Measurements from ENCODE around the gene PRDM16. TPM values are rescaled to one million over a fixed set of nuclear protein-coding genes. Genes with fewer than 3 reads are reported as not detected.

Gene PRDM16
- total RNA-seq, 1 experiment from 2014 or later: 1.4 TPM

DNA sequence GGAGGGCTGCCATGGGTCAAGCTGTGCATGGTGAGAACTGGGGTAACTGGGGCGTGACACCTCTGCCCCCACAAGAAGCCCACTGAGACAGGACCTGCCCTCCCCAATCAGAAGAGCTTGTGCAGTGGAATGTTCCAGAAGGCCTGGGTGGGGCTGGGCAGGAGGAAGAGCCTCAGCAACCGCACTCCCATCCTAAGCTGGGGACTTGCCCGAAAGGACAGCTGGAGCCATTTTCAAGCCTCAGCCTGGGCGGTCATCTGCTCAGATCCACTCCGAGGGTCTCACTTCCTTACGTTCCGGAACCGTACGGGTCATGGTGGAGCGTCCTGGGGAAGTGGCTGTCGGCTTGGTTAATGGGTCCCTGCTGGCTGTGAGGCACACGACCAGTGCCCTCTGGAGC, 226.8 kb downstream of the PRDM16 start:
- Histone ChIP-seq H3K27me3 (peaks cover 3% of the 10 kb centered on the region), H3K27ac (no peak overlapping the region), H3K4me3 (no peak overlapping the region), H3K4me1 (no peaks in the 10 kb centered on the region), H3K36me3 (no peaks in the 10 kb centered on the region), H3K9me3 (replicated peaks) (no peaks in the 10 kb centered on the region)
- no peak for DNase-seq

DNA sequence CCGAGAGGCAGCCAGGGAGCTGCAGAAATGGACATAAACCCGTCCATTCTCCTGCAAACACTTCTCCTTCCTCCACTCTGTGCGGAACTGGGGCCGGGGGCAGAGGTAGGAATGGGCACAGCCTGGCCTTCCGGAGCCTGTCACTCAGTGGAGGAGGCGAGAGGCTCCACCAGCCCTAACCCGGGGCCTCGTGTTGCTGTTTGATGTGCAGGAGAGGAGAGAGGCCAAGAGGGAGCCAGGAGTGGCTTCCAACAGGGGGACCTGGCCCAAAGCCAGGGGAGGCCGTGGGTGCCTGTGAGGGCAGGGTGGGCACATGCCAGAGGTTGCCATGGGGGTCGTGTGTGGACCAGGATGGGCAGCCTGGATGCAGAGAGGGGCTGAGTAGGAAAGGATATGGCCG, 227.3 kb downstream of the PRDM16 start:
- DNase-seq: no peak
- Histone ChIP-seq H3K27ac (no peak overlapping the region), H3K9me3 (replicated peaks) (no peaks in the 10 kb centered on the region), H3K36me3 (no peaks in the 10 kb centered on the region), H3K4me1 (no peaks in the 10 kb centered on the region), H3K4me3 (no peak overlapping the region), H3K27me3 (no peaks in the 10 kb centered on the region)

DNA sequence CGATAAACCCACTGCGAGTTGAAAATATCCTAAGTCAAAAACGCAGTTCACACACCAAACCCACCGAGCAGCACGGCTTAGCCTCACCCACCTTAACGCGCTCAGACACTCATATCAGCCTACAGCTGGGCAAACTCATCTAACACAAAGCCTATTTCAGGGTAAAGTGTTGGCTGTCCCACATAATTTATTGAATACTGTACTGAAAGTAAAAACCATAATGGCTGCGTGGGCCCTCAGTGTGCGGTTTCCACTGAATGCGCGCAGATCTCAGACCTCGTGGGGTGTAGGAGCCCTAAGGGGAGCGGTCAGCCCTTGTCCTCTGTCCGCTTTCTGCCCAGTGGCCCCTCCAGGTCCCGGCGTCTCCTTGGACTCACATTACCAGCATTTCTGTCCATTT, 227.8 kb downstream of the PRDM16 start:
- Histone ChIP-seq H3K4me1 (no peaks in the 10 kb centered on the region), H3K9me3 (replicated peaks) (no peaks in the 10 kb centered on the region), H3K27ac (no peak overlapping the region), H3K4me3 (no peak overlapping the region), H3K27me3 (no peaks in the 10 kb centered on the region), H3K36me3 (no peaks in the 10 kb centered on the region)
- DNase-seq: no peak

DNA sequence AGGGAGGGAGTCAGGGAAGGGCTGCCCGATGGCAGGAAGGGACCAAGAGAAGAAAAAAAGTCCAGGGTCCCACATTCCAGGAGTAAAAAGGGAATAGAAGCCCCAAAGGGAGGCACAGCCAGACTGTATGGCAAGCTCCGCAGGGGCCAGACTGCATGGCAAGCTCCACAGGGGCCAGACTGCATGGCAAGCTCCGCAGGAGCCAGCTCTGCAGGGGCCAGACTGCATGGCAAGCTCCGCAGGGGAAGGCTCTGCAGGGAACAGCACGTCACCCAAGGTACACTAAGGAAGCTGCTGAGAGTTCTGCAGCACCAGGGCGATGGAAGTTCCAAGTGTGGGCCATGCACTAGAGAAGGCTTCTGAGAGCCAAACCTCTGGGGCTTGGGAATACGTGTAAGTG, 228.8 kb downstream of the PRDM16 start:
- no peaks in the 10 kb centered on the region for H3K4me1 ChIP-seq
- H3K36me3 ChIP-seq: no peaks in the 10 kb centered on the region
- H3K27me3 ChIP-seq: no peaks in the 10 kb centered on the region
- H3K4me3 ChIP-seq: no peak overlapping the region
- no peak for DNase-seq
- H3K9me3 ChIP-seq (replicated peaks): no peaks in the 10 kb centered on the region
- no peak overlapping the region for H3K27ac ChIP-seq

DNA sequence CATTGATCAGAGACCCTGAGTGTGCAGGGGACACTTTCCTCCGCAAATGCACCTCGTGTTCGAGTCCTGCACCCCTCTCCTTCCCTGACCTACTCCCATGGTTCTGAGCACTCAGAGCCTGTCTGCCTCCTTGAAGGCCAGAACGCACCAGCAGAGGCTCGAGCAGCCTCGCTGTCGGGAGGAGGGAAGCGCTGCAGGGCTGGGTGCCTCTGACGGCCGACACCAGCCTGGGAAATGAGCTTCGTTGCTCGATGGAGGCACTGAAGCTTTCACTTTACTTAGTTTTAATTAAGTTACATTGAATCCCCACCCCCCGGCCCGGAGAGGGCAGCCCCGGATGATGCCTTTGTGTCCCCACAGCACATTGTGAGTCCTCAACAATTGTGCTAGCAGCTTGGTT, 229.2 kb downstream of the PRDM16 start:
- no peak for DNase-seq
- Histone ChIP-seq H3K4me3 (no peak overlapping the region), H3K27ac (no peak overlapping the region), H3K36me3 (no peaks in the 10 kb centered on the region), H3K27me3 (no peaks in the 10 kb centered on the region), H3K9me3 (replicated peaks) (no peaks in the 10 kb centered on the region), H3K4me1 (no peaks in the 10 kb centered on the region)

DNA sequence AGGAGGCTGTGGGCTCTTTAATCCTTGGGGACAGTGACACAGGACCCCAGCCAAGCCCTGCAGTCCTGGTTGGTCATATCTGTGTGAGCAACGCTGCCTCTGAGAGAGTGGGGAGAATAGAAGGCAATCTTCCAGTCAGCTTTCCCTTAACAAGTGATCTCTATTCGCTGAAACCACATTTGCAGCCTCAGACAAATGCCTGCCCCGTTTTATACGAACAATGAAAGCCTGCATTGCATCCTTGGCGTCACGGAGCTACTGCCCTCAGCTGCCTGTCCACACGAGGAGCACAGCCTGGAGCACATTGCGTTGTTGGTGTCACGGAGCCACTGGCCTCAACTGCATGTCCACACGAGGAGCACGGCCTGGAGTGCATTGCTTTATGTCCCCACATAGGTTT, 235.2 kb downstream of the PRDM16 start:
- H3K9me3 ChIP-seq (replicated peaks): no peaks in the 10 kb centered on the region
- no peaks in the 10 kb centered on the region for H3K4me1 ChIP-seq
- H3K36me3 ChIP-seq: no peaks in the 10 kb centered on the region
- no peak for DNase-seq
- no peaks in the 10 kb centered on the region for H3K27me3 ChIP-seq
- H3K4me3 ChIP-seq: no peak overlapping the region
- H3K27ac ChIP-seq: no peak overlapping the region

DNA sequence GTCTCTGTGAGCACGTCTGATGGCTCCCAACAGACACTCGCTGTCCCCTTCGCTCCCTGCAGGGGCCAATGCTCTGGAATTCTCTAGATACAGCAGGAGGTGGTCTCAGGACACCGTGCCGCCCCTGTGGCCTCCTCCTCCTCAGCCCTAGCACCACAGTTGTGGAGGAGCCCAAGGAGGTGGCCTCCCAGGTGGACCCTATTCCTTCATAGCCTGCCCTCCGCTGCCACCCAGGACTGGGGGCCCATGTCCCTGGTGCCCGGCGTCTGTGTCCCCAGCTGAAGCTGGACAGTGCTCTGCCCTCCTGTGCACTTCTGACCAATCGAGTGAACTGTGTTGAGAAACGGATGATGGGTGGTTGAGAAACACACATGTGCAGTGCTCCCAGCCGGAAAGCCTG, 235.7 kb downstream of the PRDM16 start:
- Histone ChIP-seq H3K36me3 (no peaks in the 10 kb centered on the region), H3K9me3 (replicated peaks) (no peaks in the 10 kb centered on the region), H3K27ac (no peak overlapping the region), H3K4me1 (no peaks in the 10 kb centered on the region), H3K27me3 (no peaks in the 10 kb centered on the region), H3K4me3 (no peak overlapping the region)
- DNase-seq: no peak

DNA sequence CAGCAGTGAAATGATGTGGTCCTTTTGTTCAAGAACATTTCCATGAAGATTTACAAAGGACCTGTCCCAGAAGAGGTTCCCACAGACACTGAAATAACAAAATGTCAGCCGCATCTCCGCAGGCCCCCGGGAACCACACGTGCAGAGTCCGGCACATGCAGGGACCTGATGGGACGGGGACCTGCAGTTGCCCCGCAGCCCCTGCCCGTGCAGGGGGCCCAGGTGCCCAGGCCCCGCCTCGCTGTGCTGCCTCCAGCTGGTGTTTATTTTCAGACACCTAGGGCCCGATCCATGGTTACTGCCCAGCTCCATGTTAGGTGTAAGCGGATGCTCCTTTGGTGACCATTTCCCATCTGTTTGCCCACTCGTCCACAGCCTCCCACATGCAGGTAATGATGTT, 236.2 kb downstream of the PRDM16 start:
- Histone ChIP-seq H3K27me3 (no peaks in the 10 kb centered on the region), H3K4me3 (no peak overlapping the region)
- DNase-seq: no peak

DNA sequence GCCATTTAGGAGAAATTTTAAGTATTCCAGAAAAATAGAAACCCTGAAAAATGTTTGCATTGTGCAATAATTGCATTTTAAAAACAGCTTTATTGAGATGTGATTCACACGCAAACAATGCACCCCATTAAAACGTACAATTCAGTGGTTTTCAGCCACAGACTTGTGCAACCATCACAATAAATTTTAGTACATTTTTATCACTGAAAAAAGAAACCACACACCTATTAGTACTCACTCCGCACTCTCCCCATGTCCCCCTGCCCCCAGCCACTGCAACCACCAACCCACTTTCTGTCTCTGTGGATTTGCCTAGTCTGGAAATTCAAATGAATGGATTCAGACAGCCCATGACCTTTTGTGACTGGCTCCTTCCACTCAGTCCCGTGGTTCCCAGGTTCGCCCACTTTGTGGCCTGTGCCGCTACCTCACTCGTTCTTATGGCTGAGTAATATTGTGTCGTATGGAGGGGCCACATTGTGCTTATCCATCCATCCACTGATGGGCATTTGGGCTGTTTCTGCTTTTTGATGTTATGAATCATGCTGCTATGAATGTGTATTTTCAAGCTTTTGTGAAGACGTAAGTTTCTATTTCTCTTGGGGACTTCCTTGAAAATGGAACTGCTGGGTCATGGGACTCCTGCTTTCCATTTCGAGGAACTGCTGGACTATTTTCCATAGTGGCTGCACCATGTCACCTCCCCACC, 237.7 kb downstream of the PRDM16 start:
- DNase-seq: no peak
- no peaks in the 10 kb centered on the region for H3K27me3 ChIP-seq
- no peaks in the 10 kb centered on the region for H3K4me1 ChIP-seq
- no peak overlapping the region for H3K4me3 ChIP-seq
- H3K36me3 ChIP-seq: no peaks in the 10 kb centered on the region
- H3K27ac ChIP-seq: no peak overlapping the region
- H3K9me3 ChIP-seq (replicated peaks): no peaks in the 10 kb centered on the region

More for the DNA sequence above, 236.2 kb downstream of the PRDM16 start:
- Histone ChIP-seq H3K27ac (no peak overlapping the region), H3K36me3 (no peaks in the 10 kb centered on the region), H3K9me3 (replicated peaks) (no peaks in the 10 kb centered on the region), H3K4me1 (no peaks in the 10 kb centered on the region)

DNA sequence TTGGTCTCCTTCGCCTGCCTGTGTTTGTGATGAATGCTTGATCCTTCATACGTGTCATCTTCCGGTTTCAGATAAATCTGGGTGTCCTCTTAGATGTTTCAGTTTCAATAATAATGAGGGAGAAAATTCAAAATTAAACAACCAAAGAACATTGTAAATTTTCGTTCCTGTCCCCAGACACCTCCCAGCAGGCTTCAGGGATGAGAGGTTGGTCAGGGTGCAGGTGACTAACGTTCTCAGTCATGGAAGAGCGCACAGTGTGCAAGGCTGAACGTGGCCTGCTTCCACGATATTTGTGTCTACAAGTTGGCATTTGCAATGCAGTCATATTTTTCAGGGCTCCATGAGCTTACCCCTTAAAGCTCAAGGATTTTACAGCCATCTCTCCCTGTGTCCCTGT, 238.4 kb downstream of the PRDM16 start:
- no peak for DNase-seq
- no peaks in the 10 kb centered on the region for H3K4me1 ChIP-seq
- H3K27me3 ChIP-seq: no peaks in the 10 kb centered on the region
- no peak overlapping the region for H3K4me3 ChIP-seq
- no peaks in the 10 kb centered on the region for H3K9me3 ChIP-seq (replicated peaks)
- no peaks in the 10 kb centered on the region for H3K36me3 ChIP-seq
- H3K27ac ChIP-seq: no peak overlapping the region

DNA sequence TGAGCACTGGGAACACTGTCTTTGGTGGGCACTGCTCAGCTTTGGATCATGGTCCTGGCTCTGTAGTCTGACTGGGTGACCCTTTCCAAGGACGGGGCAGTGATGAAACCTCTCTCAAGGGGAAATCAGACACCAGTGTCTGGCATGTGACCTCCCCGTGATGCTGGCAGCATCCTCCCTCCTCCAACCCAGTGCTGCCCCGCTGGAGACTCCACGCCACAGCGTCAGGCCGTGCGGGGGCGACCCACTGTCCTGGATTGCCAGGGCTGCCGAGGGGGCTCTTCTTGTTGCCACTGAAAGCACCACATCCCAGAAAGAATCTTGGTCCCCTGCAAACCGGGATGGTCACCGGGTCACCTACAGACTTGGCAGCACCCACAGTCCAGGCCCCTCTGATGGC, 239.1 kb downstream of the PRDM16 start:
- DNase-seq: no peak
- Histone ChIP-seq H3K4me3 (no peak overlapping the region), H3K9me3 (replicated peaks) (no peaks in the 10 kb centered on the region), H3K4me1 (peaks cover 5% of the 10 kb centered on the region; the same call in 1 of the 2 replicates), H3K27ac (no peak overlapping the region), H3K36me3 (no peaks in the 10 kb centered on the region), H3K27me3 (no peaks in the 10 kb centered on the region)

DNA sequence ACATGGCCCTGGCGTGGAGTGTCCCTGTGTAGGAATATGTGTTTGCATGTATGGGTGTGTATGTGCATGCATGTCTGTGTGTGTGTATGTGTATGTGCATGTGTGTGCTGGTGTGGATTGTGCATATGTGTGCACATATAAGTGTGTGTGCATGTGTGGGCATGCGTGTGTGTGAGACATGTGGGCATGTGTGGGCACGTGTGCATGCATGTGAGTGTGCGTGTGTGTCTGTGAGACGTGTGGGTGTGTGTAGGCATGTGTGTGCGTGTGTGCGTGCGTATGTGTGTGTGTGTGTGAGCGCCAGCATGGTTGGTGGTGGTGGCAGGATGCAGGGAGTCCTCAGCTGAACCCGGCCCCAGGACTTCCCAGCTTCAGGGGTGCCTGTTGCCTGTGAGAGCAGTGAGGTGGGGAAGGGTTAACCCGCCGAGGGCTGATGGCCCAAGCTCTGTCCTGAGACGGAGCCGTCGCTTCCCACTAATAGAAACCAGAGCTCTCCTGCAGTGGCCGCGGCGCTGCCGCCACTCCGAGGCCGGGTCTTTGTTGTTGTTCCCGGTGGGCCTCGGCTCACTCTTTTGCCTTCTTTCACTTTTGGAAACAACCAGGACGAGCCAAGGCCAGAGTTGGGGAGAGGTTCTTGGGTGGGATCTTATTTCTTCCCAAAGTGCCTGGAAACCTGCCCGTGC, 241.9 kb downstream of the PRDM16 start:
- Histone ChIP-seq H3K4me3 (no peak overlapping the region), H3K9me3 (replicated peaks) (no peaks in the 10 kb centered on the region), H3K36me3 (no peaks in the 10 kb centered on the region), H3K27ac (no peak overlapping the region), H3K27me3 (no peaks in the 10 kb centered on the region), H3K4me1 (peaks cover 20% of the 10 kb centered on the region)
- no peak for DNase-seq

DNA sequence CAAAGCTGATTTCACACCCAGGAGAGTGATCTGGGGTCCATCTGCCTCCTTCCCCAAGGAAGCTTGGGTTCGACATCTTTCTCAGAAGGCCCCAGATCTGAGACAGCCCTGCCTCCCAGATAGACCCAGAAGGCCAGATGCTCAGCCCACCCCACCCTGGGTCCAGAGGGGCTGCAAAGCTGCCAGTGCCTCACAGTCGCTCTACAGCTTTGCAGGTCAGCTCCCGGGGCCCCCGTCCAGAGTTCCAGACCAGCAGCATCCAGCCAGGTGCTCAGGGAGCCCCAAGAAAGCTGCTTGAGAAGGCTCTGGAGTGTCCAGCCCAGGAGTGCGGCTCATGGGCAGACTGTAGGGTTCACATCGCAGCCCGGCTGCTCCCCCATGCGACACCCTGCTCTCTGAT, 242.7 kb downstream of the PRDM16 start:
- H3K4me1 ChIP-seq: peaks cover 20% of the 10 kb centered on the region
- H3K9me3 ChIP-seq (replicated peaks): no peaks in the 10 kb centered on the region
- H3K4me3 ChIP-seq: no peak overlapping the region
- H3K27ac ChIP-seq: no peak overlapping the region
- H3K36me3 ChIP-seq: no peaks in the 10 kb centered on the region
- no peak for DNase-seq
- H3K27me3 ChIP-seq: no peaks in the 10 kb centered on the region

DNA sequence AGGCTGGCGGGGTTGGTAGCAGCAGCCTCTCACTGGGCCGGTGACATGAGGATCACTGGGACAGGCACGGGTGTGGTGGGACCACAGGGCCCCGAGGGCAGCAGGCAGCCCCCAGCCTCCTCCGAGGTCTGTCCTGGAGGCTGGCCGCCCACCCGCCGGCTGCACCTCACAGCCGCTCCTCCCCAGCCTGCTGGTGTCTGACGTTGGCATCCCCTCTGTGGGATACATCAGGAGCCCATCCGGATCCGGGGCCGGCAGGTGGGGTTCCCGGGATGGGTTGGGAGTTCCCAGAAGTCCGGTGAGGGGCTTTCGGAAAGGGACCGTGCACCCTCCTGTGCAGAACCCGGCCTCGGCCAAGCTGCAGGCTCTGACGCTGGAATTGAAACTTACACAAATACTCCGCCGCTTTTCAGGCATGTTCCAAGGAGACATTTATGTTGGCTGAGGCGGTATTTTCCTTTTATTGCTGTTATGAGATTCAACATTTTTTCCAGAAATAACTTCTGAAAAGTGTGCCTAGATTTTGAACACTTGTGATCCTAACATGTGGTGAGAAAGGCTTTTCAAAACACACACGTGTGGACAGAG, 243.4 kb downstream of the PRDM16 start:
- H3K4me3 ChIP-seq: no peak overlapping the region
- peaks cover 20% of the 10 kb centered on the region for H3K4me1 ChIP-seq
- no peak for DNase-seq
- H3K27me3 ChIP-seq: no peaks in the 10 kb centered on the region
- H3K27ac ChIP-seq: peak overlapping the region; percentile 80
- no peaks in the 10 kb centered on the region for H3K36me3 ChIP-seq
- H3K9me3 ChIP-seq (replicated peaks): no peaks in the 10 kb centered on the region

DNA sequence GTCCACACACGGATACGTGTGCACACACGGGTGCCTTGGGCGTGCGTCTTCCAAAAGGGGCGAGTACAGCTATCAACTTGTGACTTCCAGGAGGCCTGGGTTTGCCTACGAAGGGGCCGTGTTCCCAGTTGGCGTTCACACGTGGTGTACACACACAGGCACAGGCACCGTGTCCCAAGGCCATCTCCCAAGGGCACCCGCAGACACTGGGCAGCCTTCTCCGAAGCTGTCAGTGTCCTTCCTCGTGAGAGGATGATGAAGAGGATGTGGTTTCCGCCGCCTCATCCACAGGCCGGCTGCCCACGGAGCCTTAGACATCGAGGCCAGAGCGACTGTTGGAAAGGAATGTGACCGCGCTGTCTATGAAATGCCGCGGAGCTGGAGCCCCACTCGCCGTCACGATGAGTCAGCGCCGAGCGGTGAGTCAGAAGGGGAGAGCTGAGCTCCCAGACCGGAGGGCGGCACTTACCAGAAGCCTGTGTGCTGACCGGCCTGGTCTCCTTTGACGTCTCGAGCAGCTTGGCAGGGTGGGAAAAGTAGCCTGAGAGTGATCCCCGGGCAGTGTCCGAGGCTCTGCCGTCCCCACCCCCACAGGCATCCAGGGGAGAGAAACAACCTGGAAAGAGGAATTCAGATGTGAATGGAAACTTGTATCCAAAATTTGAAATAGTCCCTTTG, 244.0 kb downstream of the PRDM16 start:
- Histone ChIP-seq H3K36me3 (no peaks in the 10 kb centered on the region), H3K4me1 (peaks cover 20% of the 10 kb centered on the region), H3K27me3 (no peaks in the 10 kb centered on the region), H3K4me3 (peak overlapping the region; percentile 9), H3K27ac (peak overlapping the region; percentile 80), H3K9me3 (replicated peaks) (no peaks in the 10 kb centered on the region)
- peak; percentile 94 for DNase-seq
